Middle frontal gyrus (tissue), 1 donor: ENCODE results near the gene A4GALT.
"Not testable (repeated sequence)": the region's sequence is repeated elsewhere in the genome, so short reads cannot be mapped to it uniquely, and the experiment has no call there.

Experiments
- DNase-seq: peaks from one replicate; pipeline ENCODE4 v3.0.0-alpha.2; 2015; ENCODE audit warnings: low spot score; ENCODE audit errors: extremely low spot score

A4GALT gene

DNA sequence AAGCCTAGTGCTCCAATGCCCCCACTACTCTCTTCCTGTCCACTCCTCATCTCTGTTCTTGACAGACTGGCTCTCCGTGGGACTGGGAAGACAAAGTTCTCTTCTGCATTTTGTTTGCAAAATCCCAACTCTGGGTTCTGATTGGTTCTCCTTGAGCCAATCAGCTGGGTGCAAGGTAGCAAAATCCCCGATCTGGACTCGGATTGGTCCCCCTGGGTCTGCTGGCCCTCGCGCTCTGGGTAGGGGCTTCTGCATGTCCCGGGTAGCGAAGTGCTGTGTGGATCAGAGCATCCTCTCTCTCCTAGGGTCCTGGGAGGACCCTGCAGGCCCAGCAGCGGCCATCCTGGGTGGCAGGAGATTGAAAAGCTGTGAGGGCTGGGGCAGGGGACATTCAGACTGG, 22.3 kb upstream of the A4GALT start:
- DNase-seq = no peak

DNA sequence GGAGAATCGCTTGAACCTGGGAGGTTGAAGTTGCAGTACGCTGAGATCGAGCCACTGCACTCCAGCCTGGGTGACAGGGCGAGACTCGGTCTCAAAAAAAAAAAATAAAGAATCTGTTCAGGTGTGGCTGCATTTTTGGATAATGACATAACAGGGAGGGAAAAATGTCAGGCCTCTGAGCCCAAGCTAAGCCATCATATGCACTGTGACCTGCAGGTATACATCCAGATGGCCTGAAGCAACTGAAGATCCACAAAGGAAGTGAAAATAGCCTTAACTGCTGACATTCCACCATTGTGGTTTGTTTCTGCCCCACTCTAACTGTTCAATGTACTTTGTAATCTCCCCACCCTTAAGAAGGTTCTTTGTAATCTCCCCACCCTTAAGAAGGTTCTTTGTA, 19.6 kb upstream of the A4GALT start:
- not testable (repeated sequence) for DNase-seq

DNA sequence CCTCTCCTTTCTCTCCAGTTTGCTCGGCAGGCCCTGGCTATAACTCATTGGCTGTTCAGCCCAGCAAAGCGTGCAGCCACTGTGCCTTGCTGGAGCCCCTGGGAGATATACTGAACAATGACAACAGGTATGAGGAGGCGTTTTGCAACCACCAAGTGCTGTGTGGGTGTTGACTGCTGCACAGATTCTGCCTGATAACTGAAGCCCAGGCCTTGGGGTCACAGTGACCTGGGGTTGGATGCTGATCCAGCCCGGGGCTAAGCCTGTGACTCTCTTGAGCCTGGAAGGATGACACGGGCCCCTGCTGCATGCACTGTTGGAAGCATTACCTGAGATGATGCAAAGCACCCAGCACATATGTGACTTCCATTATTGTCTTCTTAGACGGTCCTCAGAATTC, 13.7 kb upstream of the A4GALT start:
- DNase-seq = no peak

- DNase-seq = not testable (repeated sequence)
These were observed 12.7 kb upstream of the A4GALT start for GRCh38 chr22:42733394-42733793.

- no peak for DNase-seq
These were observed 11.4 kb upstream of the A4GALT start for GRCh38 chr22:42732081-42732480.

- DNase-seq = no peak
These were observed 6.1 kb upstream of the A4GALT start for GRCh38 chr22:42726811-42727210.

DNA sequence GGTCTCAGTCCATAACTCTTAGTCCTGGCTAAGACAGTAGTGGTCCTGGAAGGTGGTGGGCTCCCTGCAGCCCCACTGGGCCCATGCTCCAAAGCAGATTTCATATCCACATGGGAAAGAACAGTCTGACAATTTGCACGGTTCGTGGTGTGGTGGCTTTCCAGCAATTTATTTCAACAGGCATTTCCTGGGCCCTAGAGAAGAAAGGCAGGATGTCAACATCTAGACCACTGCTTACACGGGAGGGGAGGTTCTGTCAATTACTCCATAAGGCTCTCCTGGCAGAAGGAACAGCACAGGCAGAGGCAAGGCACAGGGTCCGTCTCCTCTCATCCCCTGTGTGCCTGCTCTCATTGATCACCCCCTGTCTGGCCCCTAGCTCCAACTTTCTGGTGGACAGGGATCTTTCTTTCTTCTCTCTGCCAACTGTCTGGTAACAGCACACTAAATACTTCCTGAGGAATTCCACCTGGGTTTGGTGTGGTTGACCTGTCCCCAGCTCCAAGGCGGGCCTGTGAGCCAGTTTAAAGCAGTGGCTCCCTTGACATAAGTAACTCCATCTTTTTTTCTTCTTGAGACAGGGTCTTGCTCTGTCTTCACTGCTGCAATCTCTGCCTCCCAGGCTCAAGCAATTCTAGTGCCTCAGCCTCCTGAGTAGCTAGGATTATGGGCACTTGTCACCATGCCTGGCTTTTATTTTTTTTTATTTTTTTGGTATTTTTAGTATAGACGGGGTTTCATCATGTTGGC, 5.1 kb upstream of the A4GALT start:
- no peak for DNase-seq

- no peak for DNase-seq
These were observed 3.4 kb upstream of the A4GALT start for GRCh38 chr22:42724062-42724461.

- no peak for DNase-seq
These were observed 370 bp upstream of the A4GALT start for GRCh38 chr22:42721045-42721434.

- no peak for DNase-seq
These were observed 911 bp downstream of the A4GALT start for GRCh38 chr22:42719656-42720262.

GRCh38 chr22:42719133-42719532, 1.5 kb downstream of the A4GALT start:
- no peak for DNase-seq

GRCh38 chr22:42717197-42717928, 3.3 kb downstream of the A4GALT start:
- no peak for DNase-seq

GRCh38 chr22:42716649-42717127, 4.0 kb downstream of the A4GALT start:
- DNase-seq = no peak

- no peak for DNase-seq
These were observed 4.4 kb downstream of the A4GALT start for GRCh38 chr22:42716221-42716620.

- DNase-seq = no peak
These were observed 5.8 kb downstream of the A4GALT start for GRCh38 chr22:42714768-42715390.

GRCh38 chr22:42714308-42714707, 6.4 kb downstream of the A4GALT start:
- DNase-seq = no peak

DNA sequence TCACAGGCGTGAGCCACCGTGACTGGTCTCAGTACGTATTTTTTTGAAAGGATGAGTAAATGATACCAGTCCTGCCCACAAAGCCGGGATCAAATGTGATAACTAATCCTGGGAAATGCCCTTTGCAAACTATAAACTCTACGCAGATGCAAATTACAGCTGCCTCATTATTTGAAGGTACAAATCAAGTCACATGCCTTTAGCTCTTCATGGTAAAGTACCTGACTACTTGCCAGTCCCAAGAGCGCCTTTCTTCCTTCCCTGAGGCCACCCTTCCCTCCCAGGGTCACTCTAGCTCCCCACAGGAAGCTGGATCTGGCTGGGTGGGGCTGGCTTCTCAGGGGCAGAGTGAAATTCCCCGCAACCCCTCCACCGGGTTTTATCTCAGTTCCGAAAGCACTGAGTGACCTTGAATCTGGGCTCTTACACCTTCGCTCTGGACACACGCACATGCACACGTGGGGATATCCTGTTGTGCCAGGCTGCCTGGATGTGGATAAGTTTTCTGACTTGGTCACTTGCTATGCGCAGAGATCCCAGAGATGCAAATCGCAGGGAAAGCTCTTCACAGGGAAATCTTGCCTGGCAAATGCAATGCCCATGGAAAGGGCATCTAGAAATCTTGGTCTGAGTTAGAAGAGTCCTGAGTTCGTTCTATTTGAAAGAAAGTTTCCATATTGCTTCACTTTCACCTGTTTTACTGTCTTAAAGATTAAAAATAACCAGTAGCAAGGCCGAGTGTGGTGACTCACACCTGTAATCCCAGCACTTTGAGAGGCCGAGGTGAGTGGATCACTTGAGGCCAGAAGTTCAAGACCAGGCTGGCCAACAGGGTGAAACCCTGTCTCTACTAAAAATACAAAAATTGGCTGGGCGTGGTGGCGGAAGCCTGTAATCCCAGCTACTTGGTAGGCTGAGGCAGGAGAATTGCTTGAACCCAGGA, 8.5 kb downstream of the A4GALT start:
- DNase-seq = no peak

GRCh38 chr22:42711281-42711731, 9.4 kb downstream of the A4GALT start:
- DNase-seq = no peak

DNA sequence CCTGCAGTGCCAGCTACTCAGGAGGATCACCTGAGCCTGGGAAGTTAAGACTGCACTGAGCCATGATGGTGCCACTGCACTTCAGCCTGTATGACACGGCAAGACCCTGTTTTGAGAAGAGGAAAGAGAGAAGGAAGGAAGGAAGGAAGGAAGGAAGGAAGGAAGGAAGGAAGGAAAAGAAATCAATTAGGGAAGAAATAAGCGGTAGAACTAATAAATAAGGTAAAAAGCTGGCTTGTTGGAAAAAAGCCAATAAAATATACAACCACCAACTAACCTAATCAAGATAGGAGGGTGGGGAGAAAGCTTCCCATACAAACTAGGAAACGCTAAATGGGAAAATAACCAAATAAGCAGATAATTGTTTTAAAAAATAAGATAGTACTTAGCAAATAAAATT, 12.3 kb downstream of the A4GALT start:
- DNase-seq = no peak

DNA sequence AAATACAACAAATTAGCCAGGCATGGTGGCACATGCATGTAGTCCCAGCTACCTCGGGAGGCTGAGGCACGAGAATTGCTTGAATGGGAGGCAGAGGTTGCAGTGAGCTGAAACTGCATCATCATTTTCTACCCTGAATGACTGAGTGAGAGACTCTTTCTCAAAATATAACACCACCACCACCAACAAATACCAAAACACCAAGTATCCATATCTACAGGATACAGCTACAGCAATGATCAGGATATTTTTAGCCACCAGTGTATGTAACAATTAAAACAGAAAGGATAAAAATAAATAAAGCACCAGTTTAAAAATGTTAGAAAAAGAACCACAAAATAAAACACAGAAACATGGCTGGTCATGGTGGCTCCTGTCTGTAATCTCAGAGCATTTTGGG, 13.2 kb downstream of the A4GALT start:
- DNase-seq = no peak

DNA sequence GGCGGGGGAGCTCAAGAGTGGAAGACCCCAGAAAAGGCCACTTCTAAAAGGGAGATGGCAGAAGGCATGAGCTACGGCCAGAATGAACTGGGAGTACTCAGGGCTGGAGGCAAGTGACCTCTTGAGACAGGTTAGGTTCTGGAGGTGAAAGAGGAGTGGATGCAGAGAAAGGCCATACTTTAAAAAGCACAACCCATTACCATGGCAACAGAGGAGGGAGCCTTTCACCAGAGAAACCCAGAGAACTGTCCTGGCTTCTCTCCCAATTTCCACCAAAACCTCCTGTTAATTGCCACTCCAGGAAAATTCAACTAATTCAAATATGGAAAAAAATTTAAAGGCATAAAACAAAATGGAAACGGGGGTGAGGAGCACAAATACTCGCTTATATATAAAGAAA, 15.8 kb downstream of the A4GALT start:
- no peak for DNase-seq
